H9 (cell line): Measurements from ENCODE around the gene NSUN2. TPM values are rescaled to one million over a fixed set of nuclear protein-coding genes. Genes with fewer than 3 reads are reported as not detected.

ENCODE experiments used
- DNase-seq: peaks from one replicate; pipeline ENCODE4 v3.0.0-alpha.2; 2017
- H2AFZ ChIP-seq: one replicate; pipeline ENCODE4 v1.6.1; 2013; ENCODE audit warnings: mild to moderate bottlenecking, low read length, control low read depth, moderate library complexity
- H2AK5ac ChIP-seq: 2 replicates; pipeline ENCODE4 v1.6.1; 2013; ENCODE audit warnings: low read length, control low read depth, mixed read lengths; ENCODE audit not compliant: insufficient read length
- H2BK120ac ChIP-seq: one replicate; pipeline ENCODE4 v1.6.1; 2013; ENCODE audit warnings: low read depth, mild to moderate bottlenecking, low read length, control low read depth, inconsistent platforms; ENCODE audit not compliant: poor library complexity, severe bottlenecking
- H2BK12ac ChIP-seq: 2 replicates; pipeline ENCODE4 v1.6.1; 2013; ENCODE audit warnings: low read length, control low read depth, mixed read lengths, low read depth; ENCODE audit not compliant: insufficient read length
- H2BK15ac ChIP-seq: 2 replicates; pipeline ENCODE4 v1.6.1; 2013; ENCODE audit warnings: low read depth, low read length, control low read depth
- H2BK20ac ChIP-seq: one replicate; pipeline ENCODE4 v1.6.1; 2013; ENCODE audit warnings: low read depth, mild to moderate bottlenecking, low read length, control low read depth, inconsistent platforms; ENCODE audit not compliant: poor library complexity, severe bottlenecking
- H2BK5ac ChIP-seq: 2 replicates; pipeline ENCODE4 v1.6.1; 2013; ENCODE audit warnings: low read length, control low read depth, mixed read lengths; ENCODE audit not compliant: insufficient read length
- H3K14ac ChIP-seq: 2 replicates; pipeline ENCODE4 v1.6.1; 2013; ENCODE audit warnings: low read length, control low read depth; ENCODE audit not compliant: insufficient read depth
- H3K18ac ChIP-seq: 2 replicates; pipeline ENCODE4 v1.6.1; 2013; ENCODE audit warnings: low read depth, mild to moderate bottlenecking, mixed read lengths, low read length, control low read depth; ENCODE audit not compliant: insufficient read length
- H3K23ac ChIP-seq: 2 replicates; pipeline ENCODE4 v1.6.1; 2013; ENCODE audit warnings: low read length, control low read depth, mixed read lengths, low read depth; ENCODE audit not compliant: insufficient read length
- H3K23me2 ChIP-seq: 2 replicates; pipeline ENCODE4 v1.6.1; 2013; ENCODE audit warnings: low read depth, mild to moderate bottlenecking, mixed read lengths, low read length, control low read depth; ENCODE audit not compliant: insufficient read length, poor library complexity, severe bottlenecking
- H3K27ac ChIP-seq: 2 replicates; pipeline ENCODE4 v1.5.1; 2013; ENCODE audit warnings: low read length, control low read depth, mixed read lengths, low read depth; ENCODE audit not compliant: insufficient read length
- H3K27me3 ChIP-seq: 2 replicates; pipeline ENCODE4 v1.6.1; 2013; ENCODE audit warnings: low read length, control low read depth, inconsistent platforms; ENCODE audit not compliant: insufficient read depth
- H3K4ac ChIP-seq: 2 replicates; pipeline ENCODE4 v1.6.1; 2013; ENCODE audit warnings: low read depth, mild to moderate bottlenecking, control low read depth, inconsistent platforms, low read length, moderate library complexity
- H3K4me1 ChIP-seq: 2 replicates; pipeline ENCODE4 v1.6.1; 2013; ENCODE audit warnings: low read length, control low read depth, inconsistent platforms; ENCODE audit not compliant: insufficient read depth
- H3K4me2 ChIP-seq: 2 replicates; pipeline ENCODE4 v1.6.1; 2013; ENCODE audit warnings: low read length, control low read depth, mixed read lengths; ENCODE audit not compliant: insufficient read length, insufficient read depth
- H3K56ac ChIP-seq: 2 replicates; pipeline ENCODE4 v1.6.1; 2013; ENCODE audit warnings: low read depth, mild to moderate bottlenecking, mixed read lengths, low read length, control low read depth; ENCODE audit not compliant: insufficient read length
- H3K79me1 ChIP-seq: 2 replicates; pipeline ENCODE4 v1.6.1; 2013; ENCODE audit warnings: low read depth, mild to moderate bottlenecking, moderate library complexity, low read length, control low read depth, inconsistent platforms; ENCODE audit not compliant: insufficient read depth, poor library complexity, severe bottlenecking
- H3K79me2 ChIP-seq: 2 replicates; pipeline ENCODE4 v1.6.1; 2013; ENCODE audit warnings: low read length, control low read depth, inconsistent platforms; ENCODE audit not compliant: insufficient read depth
- H3K9ac ChIP-seq: 2 replicates; pipeline ENCODE4 v1.6.1; 2013; ENCODE audit warnings: low read length, control low read depth, mixed read lengths; ENCODE audit not compliant: insufficient read length; ENCODE audit errors: extremely low read depth
- H3K9me3 ChIP-seq: one replicate; pipeline ENCODE4 v1.6.1; 2013; ENCODE audit warnings: low read depth, low read length, inconsistent platforms; ENCODE audit not compliant: control insufficient read depth
- H3T11ph ChIP-seq: one replicate; pipeline ENCODE4 v1.6.1; 2013; ENCODE audit warnings: mild to moderate bottlenecking, low read length, control low read depth, inconsistent platforms
- H4K20me1 ChIP-seq: one replicate; pipeline ENCODE4 v1.6.1; 2013; ENCODE audit not compliant: control insufficient read depth, insufficient read length, insufficient read depth
- H4K5ac ChIP-seq: 2 replicates; pipeline ENCODE4 v1.6.1; 2013; ENCODE audit warnings: low read depth, mild to moderate bottlenecking, mixed read lengths, low read length, control low read depth; ENCODE audit not compliant: insufficient read length
- H4K8ac ChIP-seq: replicated peaks from 2 replicates; pipeline ENCODE4 v1.6.1; 2013; ENCODE audit warnings: low read length, control low read depth, mixed read lengths, low read depth; ENCODE audit not compliant: insufficient read length
- H4K91ac ChIP-seq: 2 replicates; pipeline ENCODE4 v1.6.1; 2013; ENCODE audit warnings: low read depth, mild to moderate bottlenecking, moderate library complexity, mixed read lengths, low read length, control low read depth; ENCODE audit not compliant: insufficient read length
- H3K27ac Mint-ChIP-seq, 3 experiments: 2 replicates in 2 of 3; 3 replicates in 1 of 3; pipeline ENCODE4 v1.8.0; 2020 to 2021; ENCODE audit warnings: mixed read lengths in 3 of 3, mild to moderate bottlenecking in 1 of 3, moderate library complexity in 1 of 3
- H3K27me3 Mint-ChIP-seq: 2 replicates; pipeline ENCODE4 v1.8.0; 2021; ENCODE audit warnings: low read depth, mild to moderate bottlenecking, moderate library complexity, mixed read lengths
- H3K36me3 Mint-ChIP-seq, 3 experiments: 2 replicates in 2 of 3; 3 replicates in 1 of 3; pipeline ENCODE4 v1.8.0; 2020 to 2021; ENCODE audit warnings: low read depth in 3 of 3, mixed read lengths in 3 of 3; ENCODE audit not compliant: insufficient read depth in 1 of 3
- H3K4me1 Mint-ChIP-seq, 2 experiments: 2 replicates each; pipeline ENCODE4 v1.8.0; 2020; ENCODE audit warnings: mixed read lengths in 2 of 2
- H3K4me3 Mint-ChIP-seq, 2 experiments: 2 replicates in 1 of 2; 3 replicates in 1 of 2; pipeline ENCODE4 v1.8.0; 2020 to 2021; ENCODE audit warnings: mild to moderate bottlenecking in 2 of 2, mixed read lengths in 2 of 2, moderate library complexity in 1 of 2
- H3K9me3 Mint-ChIP-seq, 2 experiments: 2 replicates in 1 of 2; 3 replicates in 1 of 2; pipeline ENCODE4 v1.8.0; 2020; ENCODE audit warnings: mild to moderate bottlenecking in 2 of 2, mixed read lengths in 2 of 2, moderate library complexity in 1 of 2
- WGBS: extraction: QIAGEN DNeasy Blood & Tissue Kit; methylation state at CpG from one replicate; pipeline ENCODE4 v1.1.7; 2013; ENCODE audit warnings: missing lambda C conversion rate, low lambda C conversion rate, mixed read lengths; ENCODE audit not compliant: insufficient read length; ENCODE audit errors: extremely low coverage; 5-methylcytosine and 5-hydroxymethylcytosine counted together
- total RNA-seq: library from RNA; stranded (reverse); gene quantifications from 2 replicates; pipeline ENCODE4 v1.2.1, GENCODE V29; 2021
- TF ChIP-seq, protein P1 (sequence below): fragments of 200-600 bp; sonication (generic); conservative IDR thresholded peaks from 3 replicates; pipeline ENCODE4 v1.8.0; 2021; ENCODE audit warnings: antibody characterized with exemption, mild to moderate bottlenecking

NSUN2 gene
- total RNA-seq, 1 experiment from 2014 or later: 115 TPM

DNA sequence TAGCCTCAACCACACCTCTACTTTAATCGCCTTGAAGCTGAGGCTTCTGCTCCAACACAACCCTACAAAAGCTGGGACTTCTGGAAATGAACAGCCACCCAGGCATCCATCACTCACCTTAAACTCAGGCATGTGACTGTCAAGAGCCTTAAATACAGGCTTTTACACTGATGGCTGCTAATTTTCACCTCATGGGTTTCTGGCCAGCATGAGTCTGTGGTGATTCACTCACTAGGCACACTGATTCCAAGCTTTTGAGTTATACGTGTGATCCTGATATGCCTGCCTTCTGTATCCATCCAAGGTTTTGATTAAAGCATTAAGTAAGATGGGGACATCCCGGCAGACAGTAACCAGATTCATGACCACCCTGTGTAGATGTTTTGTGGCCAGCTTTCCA is 8.9 kb downstream of the NSUN2 start:
- no peaks in the 10 kb centered on the region for H3K4me1 Mint-ChIP-seq
- peaks cover 47 to 87% (median 72%) of the 10 kb centered on the region in 3 experiments; a peak in 6 of 7 replicates for H3K36me3 Mint-ChIP-seq

More for the DNA sequence above, 8.9 kb downstream of the NSUN2 start:
- TF ChIP-seq, protein P1, sequence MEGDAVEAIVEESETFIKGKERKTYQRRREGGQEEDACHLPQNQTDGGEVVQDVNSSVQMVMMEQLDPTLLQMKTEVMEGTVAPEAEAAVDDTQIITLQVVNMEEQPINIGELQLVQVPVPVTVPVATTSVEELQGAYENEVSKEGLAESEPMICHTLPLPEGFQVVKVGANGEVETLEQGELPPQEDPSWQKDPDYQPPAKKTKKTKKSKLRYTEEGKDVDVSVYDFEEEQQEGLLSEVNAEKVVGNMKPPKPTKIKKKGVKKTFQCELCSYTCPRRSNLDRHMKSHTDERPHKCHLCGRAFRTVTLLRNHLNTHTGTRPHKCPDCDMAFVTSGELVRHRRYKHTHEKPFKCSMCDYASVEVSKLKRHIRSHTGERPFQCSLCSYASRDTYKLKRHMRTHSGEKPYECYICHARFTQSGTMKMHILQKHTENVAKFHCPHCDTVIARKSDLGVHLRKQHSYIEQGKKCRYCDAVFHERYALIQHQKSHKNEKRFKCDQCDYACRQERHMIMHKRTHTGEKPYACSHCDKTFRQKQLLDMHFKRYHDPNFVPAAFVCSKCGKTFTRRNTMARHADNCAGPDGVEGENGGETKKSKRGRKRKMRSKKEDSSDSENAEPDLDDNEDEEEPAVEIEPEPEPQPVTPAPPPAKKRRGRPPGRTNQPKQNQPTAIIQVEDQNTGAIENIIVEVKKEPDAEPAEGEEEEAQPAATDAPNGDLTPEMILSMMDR: no peak
- H3K27ac ChIP-seq: no peak overlapping the region
- no peak overlapping the region for H3K14ac ChIP-seq
- no peak overlapping the region for H3K18ac ChIP-seq
- H3K27me3 ChIP-seq: no peaks in the 10 kb centered on the region
- H4K5ac ChIP-seq: no peak overlapping the region
- no peak overlapping the region for H3T11ph ChIP-seq
- no peak overlapping the region for H2AK5ac ChIP-seq
- H3K27me3 Mint-ChIP-seq: no peaks in the 10 kb centered on the region
- no peak overlapping the region for H2BK15ac ChIP-seq
- no peaks in the 10 kb centered on the region for H3K9me3 ChIP-seq
- no peak overlapping the region for H3K4me2 ChIP-seq
- H3K56ac ChIP-seq: no peak overlapping the region
- no peak overlapping the region for H4K8ac ChIP-seq
- no peak overlapping the region; a peak in 1 of 7 replicates for H3K27ac Mint-ChIP-seq
- peaks cover 12% of the 10 kb centered on the region for H3K79me1 ChIP-seq
- H3K4me1 ChIP-seq: no peaks in the 10 kb centered on the region
- H2AFZ ChIP-seq: no peak overlapping the region
- no CpG with 5 or more reads among the region's 3 CpGs for WGBS
- no peaks in the 10 kb centered on the region for H3K9me3 Mint-ChIP-seq
- no peaks in the 10 kb centered on the region; the same call in 1 of the 2 replicates for H3K79me2 ChIP-seq
- H3K23me2 ChIP-seq: no peaks in the 10 kb centered on the region
- DNase-seq: no peak
- no peak overlapping the region for H2BK12ac ChIP-seq
- H2BK5ac ChIP-seq: no peak overlapping the region
- no peak overlapping the region for H3K23ac ChIP-seq
- no peak overlapping the region for H3K4ac ChIP-seq
- no peak overlapping the region for H2BK20ac ChIP-seq
- H3K4me3 Mint-ChIP-seq: no peak overlapping the region
- no peaks in the 10 kb centered on the region for H4K20me1 ChIP-seq
- H4K91ac ChIP-seq: no peak overlapping the region
- no peak overlapping the region for H2BK120ac ChIP-seq
- no peak overlapping the region for H3K9ac ChIP-seq
